ENCODE results near the gene ERFL.
A peak's percentile ranks its signal among the peaks of the same experiment; 100 is the strongest.
"Not testable (repeated sequence)": the region's sequence is repeated elsewhere in the genome, so short reads cannot be mapped to it uniquely, and the experiment has no call there.

The ERFL gene

DNA sequence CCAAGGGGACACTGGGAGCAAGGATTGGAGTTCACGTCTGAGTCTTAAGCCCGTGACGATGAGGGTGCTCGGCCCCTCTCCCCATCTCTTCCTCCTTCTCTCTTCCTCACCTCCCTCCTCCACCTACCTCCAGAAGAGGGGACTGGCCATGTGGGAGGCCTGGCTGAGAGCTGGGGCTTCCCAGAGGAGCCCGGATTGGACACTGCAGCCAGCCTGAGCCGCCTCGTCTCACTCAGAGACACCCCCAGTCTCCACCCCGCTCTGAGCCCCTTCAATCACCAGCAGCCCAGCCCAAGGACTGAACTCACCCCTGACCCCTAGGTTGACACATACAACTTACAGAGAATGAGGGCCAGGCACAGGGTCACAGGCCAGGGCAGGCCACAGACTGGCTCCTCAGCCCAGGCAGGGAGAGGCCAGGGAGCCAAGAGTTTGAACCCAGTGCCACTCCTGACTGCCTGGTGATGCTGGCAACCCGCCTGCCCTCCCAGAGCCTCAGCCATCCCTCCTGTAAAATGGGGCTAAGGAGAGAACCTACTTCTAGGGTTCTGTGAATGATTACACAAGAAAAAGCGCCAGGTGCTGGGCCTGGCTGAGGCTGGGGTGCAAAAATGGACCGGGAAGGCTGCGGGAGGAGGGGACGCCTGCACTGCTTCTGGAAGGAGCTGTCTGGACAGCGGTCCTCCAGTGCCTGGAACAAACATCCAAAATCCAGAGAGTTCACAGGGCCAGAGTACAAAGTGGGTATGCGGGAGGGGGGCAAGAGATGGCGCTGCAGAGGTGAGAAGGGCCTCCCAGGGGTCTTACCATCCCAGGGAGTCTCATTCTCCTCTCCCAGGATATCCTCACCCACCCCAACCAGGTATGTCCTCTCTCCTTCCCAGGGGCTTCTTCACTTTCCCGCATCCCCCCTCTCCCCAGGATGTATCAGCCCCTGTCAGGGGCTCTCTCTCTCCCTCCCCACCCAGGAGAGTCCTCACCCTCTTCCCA is 50.0 kb downstream of the ERFL start:
- DNase-seq (ENCODE audit: low spot score) = no peak

DNA sequence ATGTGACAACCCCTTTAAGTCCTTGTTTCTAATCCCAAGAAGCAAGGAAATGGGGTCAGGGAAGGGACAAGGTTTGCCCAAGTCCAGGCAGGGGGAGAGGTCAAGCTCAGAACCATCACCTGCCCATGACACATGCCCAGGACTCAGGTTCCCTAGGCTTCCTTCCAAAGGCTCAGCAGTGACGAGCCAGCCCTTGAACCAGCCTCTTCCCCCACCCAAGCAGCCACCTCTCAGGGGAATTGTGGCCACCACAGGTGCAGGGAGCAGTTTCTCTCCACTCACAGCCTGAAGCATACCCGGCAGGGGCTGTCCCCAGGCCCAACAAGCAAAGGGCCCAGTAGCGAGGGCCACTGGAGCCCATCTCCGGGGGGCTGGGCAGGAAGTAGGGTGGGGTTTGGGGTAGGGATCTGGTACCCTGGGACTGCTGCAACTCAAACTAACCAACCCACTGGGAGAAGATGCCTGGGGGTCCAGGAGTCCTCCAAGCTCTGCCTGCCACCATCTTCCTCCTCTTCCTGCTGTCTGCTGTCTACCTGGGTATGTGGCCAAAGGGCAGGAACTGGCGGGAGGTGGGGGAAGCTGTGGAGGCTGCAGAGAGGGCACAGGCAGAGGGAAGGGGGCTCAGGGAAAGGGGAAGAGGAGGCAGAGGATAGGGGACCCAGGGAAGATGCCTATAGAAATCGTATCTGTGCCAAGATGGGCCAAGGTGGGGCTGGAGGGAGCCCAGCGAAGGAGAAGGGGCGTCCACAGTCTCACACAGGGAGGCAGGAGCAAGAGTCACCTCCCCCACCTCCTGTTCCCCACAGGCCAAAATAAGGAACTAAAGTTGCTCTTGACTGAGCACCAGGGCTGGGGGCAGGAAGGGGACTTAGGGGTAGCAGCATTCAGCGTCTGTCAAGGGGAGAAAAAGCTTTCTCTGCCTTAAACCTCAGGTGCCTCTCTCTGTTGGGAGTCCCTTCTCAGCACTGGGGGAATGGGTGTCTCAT is 51.1 kb downstream of the ERFL start, which contains the start of gene CD79A:
TSS of gene CD79A (plus strand) at position 433 of the 986 bp plus-strand sequence. CDS start at position 459, 26 bp downstream.
- no peak for DNase-seq (ENCODE audit: low spot score)

DNA sequence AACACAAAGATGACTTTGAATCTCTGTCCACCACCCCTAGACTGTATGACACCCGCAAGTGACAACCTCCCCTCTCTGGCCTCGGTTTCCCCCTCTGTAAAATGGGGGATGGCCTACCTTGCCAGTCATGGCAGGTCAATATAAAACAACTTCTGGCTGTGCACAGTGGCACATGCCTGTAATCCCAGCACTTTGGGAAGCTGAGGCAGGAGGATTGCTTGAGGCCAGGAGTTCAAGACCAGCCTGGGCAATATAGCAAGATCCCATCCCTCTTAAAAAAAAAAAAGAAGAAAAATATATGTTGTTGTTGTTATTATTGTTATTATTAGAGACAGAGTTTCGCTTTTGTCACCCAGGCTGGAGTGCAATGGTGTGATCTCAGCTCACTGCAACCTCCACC is 52.3 kb downstream of the ERFL start:
- DNase-seq (ENCODE audit: low spot score) = not testable (repeated sequence)

DNA sequence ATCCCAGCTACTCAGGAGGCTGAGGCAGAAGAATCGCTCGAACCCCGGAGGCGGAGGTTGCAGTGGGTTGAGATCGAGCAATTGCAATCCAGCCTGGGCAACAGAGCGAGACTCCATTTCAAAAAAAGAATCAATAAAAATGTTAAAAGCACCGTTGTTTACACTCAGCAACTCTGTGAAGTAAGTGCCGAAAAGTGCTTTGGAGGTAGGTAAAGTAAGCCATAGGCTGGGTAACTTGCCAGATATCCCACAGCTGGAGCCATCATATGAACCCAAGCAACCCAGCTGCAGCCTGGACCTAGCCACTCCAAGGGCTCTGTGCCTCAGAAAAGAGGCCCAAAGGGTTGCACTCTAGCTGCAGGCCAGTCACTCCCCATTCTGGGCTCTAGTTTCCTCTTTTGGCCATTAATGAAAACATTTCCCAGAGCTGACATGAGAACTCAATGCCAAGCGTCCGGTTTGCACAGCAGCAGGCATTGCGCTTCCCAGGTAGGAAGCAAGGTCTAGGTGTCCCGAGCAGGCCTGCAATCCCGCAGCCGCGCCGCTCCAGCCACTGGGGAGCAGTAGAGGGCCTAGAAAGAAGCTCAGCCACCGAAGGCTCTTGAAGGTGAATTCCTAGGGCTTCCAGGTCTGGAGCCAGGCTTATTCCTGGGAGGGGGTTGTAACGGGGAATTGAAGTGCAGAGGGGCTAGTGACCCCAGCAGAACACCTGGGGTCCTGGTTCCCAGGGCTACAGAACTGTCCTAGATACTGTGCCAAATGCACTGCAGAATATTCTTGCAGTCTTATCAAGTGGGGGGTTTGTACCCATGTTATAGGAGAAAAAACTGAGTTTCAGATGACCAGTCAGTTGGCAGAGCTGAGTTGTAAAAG is 55.2 kb downstream of the ERFL start:
- DNase-seq (ENCODE audit: low spot score) = peak; percentile 74

DNA sequence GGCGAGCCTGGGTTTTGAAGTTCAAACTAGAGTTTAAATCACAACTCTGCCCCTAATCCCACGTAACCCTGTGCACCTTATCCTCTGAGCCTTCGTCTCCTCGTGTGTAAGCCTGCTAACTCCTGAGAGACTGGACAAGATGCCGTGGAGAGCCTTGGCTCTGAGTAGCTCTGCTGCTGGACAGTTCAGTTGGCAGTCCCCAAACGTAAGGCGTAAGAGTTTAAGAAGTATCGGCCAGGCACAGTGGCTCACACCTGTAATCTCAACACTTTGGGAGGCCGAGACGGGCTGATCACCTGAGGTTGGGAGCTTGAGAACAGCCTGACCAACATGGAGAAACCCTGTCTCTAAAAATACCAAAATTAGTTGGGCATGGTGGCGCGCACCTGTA is 55.9 kb downstream of the ERFL start:
- DNase-seq (ENCODE audit: low spot score) = no peak

DNA sequence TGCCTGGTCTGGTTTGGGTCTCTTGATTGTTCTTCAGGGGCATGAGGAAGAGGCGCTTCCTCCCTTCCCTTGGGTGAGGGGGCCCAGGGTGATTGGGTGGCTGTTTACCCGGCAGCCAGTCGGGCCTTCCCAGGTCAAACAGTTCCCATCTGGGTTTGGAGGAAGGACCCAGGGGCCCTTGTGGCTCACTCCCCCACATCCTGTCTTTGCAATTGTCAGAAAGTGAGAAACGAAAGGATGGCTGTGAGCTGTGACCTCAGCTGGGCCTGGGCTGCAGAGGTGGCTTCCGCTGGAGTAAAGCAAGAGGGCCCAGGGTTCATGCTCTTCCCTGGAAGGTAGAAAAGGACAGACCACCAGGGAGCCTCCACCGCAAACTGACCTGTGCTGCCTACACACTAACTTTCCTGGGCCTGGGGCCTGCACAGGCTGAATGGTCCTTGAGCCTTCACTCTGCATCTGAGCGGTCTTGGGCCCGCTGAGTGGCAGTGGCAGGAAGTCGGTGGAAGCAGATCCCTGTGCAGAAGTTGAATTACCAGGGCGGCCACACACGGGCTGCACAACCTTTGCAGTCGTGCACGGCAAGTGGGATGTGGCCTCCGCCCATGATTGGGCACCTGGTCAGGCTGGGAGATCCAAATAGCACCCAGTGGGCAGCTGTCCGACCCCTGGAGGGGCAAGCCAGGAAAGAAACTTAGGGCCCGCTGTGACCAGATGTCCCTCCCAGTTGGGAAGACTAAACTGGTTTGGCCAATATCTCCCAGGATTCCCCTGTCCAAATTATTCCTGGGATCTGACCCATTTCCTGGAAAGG is 56.5 kb downstream of the ERFL start:
- no peak for DNase-seq (ENCODE audit: low spot score)

DNA sequence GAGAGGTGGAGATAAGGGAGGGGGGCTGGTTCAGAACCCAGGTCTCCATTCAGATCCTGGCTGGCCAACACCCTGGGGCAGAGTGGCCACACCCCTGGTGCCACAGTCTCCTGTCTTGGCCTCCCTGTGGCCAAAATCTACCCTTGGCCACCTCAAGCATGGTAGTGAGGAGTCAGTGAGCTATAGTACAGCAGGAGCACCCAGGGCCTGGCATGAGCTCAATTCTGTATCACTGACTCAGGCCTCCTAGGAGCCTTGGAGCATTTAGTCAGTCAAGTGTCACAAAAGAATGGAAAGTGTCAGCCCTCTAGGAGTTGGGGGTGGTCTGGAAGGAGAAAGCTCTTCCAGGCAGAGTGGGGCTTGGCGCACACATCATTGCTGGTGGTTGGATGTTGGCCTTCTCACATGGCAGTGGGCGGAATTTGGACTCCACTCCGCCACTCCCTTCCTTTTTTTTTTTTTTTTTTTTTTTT is 57.8 kb downstream of the ERFL start:
- DNase-seq (ENCODE audit: low spot score) = no peak

DNA sequence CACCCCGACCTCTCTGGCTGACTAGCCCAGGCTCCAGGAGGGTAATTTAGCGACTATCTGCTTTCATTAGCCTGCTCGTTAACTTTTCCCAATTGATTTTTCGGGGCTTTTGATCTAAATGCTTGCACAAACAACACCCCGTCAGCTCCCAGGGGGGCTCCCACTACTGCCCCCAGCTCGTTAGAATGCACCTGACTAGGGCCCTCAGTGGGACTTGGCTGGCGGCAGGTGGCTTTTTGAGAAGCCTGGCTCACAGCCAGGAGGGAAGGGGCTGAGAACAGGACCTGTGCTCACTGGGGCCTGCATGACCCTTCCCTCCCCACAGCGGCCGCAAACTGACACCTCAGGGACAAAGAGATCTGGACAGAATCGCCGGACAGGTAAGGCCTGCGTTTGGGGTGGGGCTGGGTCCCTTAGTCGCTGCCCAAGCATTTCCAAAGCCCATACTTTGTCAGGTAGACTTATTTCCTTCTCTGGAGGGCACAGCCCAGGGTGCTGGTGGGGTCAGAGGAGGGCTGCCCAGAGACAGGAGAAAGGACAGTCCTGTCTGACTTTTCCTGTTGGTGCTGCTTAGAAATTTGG is 58.8 kb downstream of the ERFL start:
- DNase-seq (ENCODE audit: low spot score) = no peak

DNA sequence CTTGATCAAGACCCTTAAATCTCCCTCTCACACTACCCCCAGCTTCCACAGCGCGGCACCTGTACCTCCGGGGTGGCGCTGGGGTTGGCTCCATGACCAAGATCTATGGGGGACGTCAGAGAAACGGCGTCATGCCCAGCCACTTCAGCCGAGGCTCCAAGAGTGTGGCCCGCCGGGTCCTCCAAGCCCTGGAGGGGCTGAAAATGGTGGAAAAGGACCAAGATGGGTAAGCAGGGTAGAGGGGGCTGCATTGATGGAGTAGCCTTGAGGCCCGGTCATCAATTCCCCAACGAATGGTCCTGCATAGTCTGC is 59.3 kb downstream of the ERFL start:
- no peak for DNase-seq (ENCODE audit: low spot score)

DNA sequence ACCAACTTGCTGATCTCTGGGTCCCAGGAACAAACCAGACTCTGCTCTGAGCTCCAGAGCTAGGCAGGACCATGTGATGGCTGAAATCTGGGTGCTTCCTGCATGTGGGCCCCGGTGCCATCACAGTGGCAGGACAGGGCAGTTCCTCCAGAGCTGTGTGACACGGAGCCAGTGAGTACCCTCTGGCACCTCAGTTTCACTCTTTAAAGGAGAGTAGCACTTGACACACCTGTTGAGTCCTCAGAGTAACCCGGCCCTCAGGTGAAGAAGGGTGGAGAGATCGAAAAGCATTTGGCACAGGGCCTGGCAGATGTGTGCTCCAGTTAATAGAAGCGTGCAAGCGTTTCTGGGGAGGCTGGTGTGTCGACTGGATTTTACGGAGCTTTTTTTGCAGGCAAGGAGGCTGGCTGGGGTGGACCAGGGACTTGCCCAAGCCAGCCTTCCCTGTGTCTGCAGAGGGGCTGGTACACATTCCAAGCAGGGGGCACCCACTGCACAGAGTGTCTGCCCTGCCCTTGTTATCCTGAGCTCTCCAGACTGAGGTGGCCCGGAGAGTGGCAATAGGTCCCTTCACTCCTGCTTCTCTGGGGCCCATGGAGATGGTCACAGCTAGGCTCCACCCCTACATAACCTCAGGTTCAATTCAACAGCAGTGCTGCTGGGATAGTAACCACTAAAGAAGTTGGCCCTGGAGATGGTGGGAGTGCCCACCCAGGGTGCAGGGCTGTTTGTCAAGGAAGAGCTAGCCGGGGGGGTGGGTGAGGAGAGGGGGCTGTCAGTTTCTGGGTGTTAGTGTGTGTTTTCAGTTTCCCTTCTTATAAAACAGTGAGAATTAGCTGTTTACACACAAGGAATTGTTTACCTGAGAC is 59.9 kb downstream of the ERFL start:
- no peak for DNase-seq (ENCODE audit: low spot score)

DNA sequence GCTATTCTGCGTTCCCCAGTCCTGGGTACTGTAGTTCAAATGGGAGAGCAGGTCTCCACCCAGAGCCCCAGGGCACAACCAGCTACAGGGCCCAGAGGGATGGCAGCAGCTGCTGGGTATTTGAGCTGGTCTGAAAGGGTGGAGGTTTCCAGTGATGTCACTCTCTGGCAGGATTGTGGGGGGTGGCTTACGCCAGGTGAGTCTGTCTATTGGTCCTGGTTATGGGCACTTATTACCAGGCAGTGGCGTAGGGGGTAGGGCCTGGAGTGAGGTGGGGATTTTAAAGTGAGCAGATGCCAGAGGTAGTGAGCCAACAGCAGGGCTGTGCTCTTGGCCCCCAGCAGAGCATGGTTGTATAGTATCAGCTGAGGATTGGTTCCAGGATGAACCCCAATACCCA is 62.0 kb downstream of the ERFL start:
- no peak for DNase-seq (ENCODE audit: low spot score)

DNA sequence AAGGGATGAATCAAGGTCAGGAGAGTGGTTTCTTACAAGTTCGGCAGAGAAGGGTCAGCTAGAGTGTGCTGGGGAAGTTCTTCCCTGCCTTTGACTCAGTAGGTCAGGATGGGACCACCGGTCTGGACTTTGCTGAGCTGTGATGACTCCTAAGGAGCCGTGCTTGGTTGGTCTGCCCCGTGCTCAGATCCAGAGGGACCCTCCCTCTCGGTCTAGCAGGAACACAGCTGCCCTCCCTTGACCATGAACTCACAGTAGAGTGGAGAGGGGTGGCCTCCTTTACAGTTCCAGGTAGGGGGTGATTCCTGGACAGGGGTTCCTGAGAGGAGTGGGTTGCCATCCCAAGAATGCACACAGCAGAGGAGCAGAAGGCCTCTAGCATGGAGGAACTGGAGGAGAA is 63.9 kb downstream of the ERFL start:
- DNase-seq (ENCODE audit: low spot score) = no peak

DNA sequence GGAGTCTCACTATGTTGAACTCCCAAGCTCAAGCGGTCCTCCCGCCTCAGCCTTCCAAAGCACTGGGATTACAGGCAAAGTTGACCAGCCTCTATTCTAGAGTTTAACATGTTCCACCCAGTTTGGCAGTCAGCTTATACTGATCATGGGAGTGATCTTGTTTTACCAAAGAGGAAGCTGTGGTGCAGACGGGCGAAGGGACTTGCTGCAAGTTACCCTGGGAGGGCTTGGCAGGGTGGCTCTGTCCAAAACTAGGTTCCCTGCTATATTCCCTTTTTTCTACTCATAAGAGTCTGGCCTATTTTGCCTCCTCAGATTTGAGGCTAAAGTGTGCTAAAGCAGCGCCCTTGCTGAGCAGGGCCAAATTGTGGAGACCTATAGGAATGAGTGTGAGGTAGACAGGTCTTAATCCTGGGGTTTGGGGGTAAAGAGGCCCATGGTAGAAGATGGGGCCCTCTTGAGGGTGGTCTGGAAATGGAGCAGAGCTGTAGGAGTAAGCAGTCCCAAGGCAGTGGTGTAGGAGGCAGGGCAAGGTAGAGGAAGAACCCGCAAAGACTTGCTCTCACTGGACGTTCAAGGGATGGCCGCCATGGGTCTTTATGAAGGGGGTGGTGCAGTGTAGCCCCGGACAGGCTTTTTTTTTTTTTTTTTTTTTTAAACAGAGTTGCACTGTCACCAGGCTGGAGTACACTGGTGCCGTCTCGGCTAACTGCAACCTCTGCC is 64.9 kb downstream of the ERFL start:
- no peak for DNase-seq (ENCODE audit: low spot score)

DNA sequence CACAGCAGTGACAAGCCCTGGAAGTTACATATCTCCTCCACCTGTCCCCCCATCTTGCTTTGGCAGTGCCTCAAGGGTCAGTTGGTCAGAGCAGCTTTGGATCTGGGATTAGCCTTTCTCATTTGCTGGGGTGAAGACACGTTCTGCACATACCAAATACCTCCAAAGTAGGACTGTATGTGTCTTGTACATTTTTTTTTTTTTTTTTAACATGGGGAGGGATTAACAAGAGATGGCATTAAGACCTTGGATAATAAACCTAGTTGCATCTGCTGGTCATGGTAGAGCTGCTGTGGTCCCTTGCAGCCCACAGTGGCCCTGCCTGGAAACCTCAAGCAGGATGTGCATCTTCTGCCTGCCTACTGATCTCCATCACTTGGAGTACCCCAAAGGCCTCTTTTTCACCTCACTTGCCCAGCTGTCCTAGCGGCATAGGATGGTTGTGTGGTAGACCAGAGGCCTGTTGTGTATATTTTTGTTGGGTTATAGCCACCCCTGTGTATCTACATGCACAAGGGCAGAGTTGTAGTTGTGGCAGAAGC is 65.7 kb downstream of the ERFL start:
- DNase-seq (ENCODE audit: low spot score) = no peak

DNA sequence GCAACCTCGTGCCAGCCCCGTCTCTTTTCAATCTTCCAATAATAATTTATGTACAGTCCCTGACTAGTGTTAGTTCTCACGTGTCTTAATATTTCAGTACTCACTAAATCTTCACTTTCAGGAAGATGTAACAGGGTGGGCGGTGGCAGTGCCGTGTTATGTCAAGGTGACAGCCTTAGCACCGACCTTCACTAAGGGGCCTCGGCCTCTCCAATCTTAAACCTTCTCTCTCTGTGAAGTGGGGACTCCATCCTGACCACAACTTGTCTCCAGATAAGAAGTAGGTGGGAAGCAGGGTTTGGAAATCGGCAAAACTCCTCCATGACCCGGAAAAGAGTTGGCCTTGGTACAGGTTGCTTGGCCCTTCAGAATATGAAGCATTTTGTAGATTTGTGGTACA is 66.4 kb downstream of the ERFL start:
- DNase-seq (ENCODE audit: low spot score) = no peak

DNA sequence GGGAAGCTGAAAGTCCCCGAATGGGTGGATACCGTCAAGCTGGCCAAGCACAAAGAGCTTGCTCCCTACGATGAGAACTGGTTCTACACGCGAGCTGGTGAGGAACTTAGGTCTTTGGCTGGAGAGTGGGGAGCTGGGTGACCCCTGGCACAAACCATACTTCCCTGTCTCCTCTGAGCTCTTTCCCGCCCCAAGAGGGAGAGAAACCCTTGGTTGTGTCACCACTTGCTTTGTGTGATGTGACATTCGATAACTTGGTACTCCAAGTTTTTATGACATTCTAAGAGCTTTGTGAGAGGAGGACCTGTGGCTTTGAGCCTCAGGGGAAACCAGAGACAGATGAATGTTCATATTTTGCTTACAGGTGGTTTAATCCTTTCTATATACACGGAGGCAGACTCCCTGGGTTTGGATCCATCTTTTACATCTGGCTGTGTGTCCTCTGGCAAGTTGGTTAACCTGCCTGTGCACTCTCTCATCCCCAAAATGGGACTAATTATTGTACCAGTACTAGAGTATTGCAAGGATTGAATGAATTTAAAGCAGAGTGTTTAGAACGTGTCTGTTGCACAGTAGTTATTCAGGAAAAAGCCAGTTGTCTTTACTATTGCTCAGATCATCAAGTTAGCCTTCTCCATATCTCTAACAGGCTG is 67.0 kb downstream of the ERFL start:
- DNase-seq (ENCODE audit: low spot score) = no peak

DNA sequence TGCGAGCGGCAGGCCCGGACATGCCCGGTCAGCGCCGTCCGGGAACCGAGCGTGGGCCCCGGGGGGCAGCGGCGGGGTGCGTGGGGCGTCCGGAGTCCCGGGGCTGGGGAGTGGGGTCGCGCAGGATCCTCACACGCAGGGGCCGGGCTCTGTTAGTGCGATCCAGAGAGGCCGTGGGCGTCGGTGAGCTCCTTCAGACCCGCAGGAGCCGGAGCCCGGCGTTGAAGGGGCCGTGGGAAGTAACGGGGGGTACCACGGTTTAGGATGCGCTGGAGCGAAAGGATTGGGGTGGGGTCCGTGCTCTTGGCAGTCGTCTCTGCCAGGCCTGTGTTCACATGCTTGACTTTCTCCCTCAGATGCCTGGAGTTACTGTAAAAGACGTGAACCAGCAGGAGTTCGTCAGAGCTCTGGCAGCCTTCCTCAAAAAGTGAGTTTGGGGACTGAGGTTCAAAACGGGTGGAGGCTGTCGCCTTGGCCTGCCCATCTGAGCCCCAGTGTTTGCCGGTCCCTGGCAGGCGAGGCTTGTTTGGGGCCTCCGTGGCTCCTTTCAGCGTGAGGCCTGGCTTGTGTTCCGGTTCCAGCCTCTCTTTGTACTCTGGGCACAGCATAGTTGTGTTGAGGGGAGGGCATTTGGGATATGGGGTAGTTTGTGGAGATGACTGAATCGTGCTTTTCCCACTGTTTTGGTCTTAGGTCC is 67.7 kb downstream of the ERFL start:
- DNase-seq (ENCODE audit: low spot score) = no peak

Measured in iPS-NIHi11 (cell line).